DMS79 treated with DMSO at 0.1 percent for 48 hours (cell line): ENCODE data around the gene COL26A1.
A peak's percentile ranks its signal among the peaks of the same experiment; 100 is the strongest.
"Not testable (repeated sequence)": the region's sequence is repeated elsewhere in the genome, so short reads cannot be mapped to it uniquely, and the experiment has no call there.

Experiments used
- DNase-seq: peaks from one replicate; lab custom pipeline; 2025; lab: John Stamatoyannopoulos, UW

Gene COL26A1

DNA sequence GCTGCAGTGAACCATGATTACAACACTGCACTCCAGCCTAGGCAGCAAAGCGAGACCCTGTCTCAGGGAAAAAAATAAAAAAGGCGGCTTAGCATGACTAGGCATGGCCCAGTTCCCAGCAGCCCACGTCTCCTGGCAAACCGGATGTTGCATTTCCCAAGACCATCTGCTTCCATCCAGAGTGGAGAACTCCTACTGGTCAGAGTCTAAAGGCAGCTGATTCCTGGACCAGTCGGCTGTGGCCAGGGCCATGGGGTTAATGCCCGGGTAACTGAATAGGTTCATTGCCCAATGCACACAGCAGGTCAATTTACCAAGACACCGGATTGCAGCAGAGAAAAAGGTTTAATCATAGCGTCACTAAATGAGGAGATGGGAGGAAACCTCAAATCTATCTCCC, 133.3 kb downstream of the COL26A1 start:
- no peak for DNase-seq

DNA sequence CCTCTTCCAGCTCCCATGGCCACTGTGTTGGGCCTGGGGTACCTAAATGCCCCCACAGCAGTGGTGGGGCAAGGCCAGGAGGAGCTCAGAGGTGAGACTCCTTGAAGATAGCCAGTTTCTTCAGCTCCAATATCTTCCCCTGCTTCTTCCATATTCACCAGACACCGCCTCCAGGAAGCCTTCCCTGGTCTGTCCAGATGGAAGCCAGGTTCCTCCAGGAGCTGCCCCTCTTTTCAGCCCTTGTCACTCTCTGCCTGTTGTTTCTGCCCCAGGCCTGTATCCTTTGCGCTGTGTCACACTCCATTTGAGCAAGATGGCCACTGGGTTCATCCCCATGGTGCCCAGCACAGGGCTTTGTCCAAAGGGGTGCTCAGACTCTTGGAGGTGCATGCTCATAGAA, 138.7 kb downstream of the COL26A1 start:
- DNase-seq = no peak

DNA sequence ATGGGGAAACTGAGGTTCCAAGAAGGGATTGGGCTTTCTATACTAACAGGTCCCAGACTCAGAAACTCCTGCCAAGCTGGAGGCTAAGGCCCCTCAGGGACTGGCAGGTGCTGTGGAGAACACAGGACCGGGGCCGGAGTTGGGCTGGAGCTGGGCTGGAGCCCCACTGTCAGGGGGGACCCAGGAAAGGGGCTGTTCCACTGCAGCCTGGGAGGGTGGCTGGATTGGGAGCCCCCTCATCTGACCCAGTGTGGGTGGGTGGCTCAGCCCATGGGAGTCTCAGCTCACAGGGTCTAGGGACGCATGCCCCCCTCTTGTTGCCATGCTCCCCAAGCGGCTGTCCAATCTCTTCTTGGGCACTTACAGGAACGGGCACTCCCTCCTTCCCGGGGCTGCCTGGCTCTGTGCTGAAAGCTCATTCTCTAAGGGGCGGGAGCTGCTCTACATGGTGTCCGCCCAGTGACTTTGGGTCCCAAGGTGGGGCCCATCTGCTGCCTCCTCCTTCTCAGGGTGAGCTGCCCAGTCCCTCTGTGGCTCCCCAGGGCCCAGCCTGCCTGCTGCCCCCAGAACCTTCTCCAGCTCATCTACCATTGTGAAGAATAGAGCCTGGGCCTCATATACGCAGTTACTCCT, 139.9 kb downstream of the COL26A1 start:
- no peak for DNase-seq

DNA sequence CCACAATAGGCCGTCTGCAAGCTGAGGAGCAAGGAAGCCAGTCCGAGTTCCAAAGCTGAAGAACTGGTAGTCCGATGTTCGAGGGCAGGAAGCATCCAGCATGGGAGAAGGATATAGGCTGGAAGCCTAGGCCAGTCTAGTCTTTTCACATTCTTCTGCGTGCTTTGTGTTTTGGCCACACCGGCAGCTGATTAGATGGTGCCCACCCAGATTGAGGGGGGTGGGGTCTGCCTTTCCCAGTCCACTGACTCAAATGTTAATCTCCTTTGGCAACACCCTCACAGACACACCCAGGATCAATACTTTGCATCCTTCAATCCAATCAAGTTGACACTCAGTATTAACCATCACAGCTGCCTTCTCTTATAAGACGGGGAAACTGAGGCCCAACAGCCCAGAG, 142.8 kb downstream of the COL26A1 start:
- DNase-seq = not testable (repeated sequence)

DNA sequence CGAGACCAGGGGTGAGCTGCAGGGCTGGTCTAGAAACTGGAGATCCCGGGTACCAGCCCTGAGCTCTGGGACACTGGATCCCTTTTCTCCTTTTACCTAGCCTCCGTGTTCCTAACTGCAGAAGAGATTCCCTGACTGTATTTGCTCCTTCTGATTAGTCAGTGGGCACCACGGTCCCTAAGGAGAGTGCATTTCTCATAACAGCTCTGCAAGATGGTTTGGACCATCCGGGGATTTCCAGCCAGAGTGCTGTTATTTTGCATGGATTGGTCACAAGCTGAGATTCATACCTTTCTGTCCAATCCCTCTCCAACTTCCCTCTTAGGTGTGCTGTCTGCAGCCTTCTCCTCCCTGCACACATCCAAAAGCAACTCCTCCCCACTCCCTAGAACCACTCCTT, 143.9 kb downstream of the COL26A1 start:
- DNase-seq = no peak

DNA sequence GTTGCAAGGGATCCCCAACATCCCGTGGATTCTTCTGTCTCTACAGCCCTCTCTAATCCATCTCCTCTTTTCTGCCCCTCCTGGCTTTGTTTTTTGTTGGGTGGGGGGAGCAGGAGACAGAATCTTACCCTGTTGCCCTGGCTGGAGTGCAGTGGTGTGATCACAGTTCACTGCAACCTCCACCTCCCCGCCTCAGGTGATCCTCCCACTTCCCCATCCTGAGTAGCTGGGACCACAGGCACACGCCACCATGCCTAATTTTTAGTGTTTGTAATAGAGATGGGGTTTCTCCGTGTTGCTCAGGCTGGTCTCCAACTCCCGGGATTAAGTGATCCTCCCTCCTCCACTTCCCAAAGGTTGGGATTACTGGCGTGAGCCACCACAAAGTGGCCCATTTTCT, 144.7 kb downstream of the COL26A1 start:
- no peak for DNase-seq

DNA sequence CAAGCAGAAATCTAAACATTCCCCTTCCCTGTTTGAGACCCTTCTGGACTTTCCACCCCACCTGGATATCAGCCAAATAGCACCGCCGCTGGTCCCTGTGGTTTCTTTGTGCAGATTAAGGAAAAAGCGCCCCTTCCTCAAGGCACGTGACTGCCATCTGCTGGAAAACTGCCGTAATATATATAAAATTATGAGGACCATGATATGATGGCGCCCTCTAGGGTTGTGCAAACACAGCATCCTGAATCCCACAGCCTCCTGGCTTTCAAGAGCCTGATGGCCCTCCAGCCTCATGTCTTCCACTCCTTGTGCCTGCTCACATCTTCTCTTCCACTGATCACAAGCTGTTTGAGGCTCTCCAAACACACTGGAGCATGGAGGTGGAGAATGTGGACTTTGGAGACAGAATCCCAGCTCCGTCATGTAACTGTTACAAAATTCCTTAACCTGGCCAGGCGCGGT, 145.1 kb downstream of the COL26A1 start:
- DNase-seq = peak; percentile 81

DNA sequence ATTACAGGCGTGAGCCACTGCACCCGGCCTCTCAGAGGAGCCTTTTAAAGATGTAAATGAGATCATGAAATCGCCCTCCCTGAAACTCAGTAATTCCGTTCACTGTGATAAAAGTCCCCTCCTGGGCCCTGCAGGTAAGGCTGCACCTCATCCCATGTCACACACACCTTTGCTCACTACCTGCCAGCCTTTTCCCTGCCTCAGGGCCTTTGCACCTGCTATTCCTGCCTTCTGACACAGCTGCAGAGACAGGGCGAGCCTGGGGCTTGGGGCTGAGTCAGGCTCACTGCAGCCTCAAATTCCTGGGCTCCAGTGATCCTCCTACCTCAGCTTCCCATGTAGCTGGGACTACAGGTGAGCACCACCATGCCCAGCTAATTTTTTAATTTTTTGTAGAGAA, 147.6 kb downstream of the COL26A1 start:
- no peak for DNase-seq

DNA sequence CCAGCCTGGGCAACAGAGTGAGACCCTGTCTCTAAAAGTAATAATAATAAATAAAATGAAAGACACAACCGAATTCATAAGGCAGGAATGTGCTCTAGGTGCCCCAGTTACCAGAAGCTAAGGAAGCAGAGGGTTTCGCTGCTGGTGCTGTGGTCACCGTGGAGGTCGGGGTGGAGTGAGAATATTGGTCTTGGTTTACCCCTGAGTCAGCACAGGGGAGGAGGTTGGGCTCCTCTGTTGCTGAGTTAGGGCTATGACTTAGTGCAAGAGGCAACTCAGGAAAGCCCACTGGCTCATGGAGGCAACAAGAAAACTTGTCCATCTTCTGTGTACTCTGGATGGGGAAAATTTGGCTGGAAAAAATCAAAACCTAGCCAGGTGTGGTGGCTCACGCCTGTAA, 149.3 kb downstream of the COL26A1 start:
- no peak for DNase-seq

DNA sequence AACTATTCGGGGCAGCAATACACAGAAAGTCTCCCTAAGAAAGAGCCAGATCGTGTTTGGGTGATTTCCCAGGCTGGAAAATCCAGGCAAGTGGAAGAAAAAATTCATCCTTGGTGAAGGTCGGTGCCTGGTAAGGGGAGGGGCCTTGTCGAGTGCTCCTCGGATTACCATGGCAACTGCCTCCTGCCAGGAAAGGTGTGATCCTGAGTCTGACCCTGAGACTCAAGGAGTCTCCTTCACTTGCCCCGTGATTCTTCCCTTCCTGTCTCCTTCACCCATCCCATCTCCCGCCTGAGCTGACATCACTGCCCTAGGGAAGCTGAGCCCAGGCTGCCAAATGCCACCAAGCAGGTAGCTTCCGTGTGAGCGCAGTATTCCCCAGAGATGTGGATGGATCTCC, 154.2 kb downstream of the COL26A1 start:
- DNase-seq = no peak

DNA sequence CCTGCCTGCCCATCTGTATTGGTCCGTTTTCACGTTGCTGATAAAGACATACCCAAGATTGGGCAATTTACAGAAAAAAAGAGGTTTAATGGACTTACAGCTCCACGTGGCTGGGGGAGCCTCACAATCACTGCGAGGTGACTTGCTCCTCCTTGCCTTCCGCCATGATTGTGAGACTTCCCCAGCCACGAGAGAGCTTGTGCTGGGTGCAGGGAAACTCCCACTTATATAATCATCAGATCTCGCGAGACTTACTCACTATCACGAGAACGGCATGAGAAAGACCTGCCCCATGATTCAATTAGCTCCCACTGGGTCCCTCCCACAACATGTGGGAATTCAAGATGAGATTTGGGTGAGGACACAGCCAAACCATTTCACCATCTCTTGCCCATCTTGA, 154.6 kb downstream of the COL26A1 start:
- no peak for DNase-seq

DNA sequence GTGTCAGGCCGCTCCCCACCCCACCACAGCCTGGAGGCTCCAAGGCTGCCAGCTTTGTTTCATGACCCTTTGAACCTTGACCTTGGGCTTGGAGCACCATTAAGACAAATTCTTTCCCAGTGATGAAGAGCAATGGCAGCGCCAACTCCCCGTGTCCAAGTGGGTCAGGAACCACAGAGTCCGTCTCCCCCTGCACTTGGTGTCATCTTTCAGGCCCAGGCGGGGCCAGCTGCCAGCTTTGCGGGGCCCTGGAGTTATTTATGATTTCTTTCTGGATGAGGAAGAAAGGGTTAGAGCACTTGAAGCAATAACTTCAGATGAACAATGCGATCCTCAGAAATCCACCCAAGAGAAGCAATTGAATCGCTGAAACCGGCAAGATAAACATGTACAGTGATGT, 155.7 kb downstream of the COL26A1 start:
- peak; percentile 38 for DNase-seq

DNA sequence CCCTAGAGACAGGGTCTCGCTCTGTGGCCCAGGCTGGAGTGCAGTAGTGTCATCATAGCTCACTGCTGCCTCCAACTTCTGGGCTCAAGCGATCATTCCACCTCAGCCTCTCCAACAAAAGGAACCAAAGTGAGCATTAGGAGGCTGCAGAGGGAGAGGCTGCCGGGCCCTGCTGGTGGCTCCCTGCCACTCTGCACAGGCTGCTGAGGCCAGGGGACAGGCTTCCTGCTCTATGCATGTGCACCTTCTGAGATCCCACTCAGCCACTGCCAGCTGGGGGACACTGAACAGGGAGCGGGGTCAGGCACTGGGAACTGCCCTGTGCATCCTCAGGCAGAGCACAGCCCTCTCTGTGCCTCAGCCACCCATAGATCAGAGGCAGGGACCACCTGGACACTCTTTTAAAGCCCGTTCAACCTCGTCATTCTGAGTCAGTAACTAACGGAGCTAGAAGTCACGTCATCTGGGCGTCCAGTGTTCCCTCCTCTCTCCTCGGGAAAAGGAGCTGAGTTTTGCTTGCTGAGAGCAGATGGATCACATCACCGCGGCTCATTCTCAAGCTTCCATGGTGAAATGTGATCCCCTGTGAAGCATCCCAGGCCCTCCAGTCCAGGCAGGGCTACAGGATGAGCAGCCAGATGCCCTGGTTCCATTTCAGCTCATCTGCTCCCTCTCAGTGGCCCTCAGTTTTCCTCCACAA, 156.8 kb downstream of the COL26A1 start:
- DNase-seq = no peak

DNA sequence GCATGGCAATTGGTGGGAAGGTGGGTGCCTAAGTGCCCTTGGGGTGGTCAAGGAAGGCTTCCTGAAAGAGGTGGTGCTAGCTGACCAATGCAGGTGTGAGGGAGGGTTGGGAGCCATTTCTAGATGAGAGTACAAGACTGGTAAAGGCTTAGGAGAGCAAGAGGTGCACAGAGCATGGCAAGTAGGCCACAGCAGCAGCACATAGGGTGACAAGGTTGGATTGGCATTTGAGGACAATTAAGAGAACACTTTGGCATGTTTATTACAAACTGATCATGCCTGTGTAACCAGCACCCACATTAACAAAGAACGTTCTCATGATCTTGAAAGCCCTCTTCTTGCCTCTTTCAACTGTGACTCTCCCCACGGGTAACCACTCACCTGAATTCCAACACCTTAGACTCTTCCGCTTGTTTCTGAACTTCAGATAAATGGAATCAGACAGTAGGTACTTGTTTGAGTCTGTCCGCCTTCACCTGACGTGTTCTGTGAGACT, 158.8 kb downstream of the COL26A1 start:
- no peak for DNase-seq

DNA sequence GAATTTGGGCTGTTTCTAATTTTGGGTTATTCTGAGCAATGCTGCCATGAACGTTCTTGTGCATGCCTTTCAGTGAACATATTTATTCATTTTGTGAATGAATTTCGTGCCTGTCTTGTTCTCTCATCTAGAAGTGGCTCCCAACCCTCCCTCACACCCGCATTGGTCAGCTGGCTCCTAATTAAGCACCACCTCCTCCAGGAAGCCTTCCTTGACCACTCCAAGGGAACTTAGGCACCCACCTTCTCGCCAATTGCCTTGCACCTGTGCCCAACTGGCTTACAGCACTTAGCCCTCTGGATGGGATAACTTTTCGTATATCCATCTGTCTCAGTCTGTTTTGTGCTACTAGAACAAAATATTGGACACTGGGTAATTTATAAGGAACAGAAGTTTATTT, 159.3 kb downstream of the COL26A1 start:
- no peak for DNase-seq

DNA sequence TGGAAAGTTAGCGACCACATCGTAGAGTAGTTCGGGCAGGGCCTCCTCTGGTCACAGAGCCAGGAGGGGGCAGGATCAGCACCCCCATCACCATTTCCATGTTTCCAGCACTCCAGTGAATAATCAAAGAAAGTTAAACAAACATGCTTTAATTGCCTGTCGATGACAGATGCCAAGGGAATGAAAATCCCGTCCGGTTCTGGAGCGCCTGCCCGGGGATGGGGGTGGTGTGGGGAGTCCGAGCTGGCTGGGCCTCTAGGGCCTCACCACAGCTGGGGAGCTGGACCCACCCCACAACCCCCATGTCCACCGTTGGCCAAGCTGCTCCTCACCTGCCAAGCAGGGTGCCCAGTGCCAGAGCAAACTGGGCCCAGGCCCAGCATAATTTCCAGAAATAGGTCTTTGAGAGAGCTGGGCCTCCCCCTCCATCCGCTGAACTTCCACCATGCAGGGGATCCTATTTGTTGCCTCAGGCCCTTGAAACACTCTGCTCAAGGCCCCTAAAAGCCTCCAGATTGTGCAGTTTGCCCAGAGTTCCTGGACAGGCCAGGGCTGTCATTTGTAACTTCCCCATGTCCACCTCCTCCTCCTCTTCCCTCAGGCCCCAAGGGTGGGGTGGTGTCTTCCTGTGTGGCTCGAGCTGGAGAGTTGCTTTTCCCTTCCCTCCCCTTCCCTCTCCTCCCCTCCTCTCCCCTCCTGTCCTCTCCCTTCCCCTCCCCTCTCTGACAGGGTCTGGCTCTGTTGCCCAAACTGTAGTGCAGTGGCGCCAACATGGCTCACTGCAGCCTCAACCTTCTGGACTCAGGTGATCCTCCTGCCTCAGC, 165.4 kb downstream of the COL26A1 start:
- no peak for DNase-seq

DNA sequence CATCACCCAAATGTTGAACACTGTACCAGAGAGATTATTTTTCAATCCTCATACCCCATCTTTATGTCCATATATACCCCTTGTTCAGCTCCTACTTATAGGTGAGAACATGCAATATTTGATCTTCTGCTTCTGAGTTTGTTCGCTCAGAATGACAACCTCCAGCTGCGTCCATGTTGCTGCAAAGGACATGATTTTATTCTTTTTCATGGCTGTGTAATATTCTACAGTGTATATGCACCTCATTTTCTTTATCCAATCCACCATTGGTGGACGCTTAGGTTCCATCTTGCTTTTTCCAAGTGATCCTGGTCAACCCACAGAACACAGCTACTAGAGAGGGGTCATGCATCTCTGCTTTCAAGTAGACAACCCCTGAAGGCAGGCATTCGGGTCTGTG, 166.9 kb downstream of the COL26A1 start:
- no peak for DNase-seq

DNA sequence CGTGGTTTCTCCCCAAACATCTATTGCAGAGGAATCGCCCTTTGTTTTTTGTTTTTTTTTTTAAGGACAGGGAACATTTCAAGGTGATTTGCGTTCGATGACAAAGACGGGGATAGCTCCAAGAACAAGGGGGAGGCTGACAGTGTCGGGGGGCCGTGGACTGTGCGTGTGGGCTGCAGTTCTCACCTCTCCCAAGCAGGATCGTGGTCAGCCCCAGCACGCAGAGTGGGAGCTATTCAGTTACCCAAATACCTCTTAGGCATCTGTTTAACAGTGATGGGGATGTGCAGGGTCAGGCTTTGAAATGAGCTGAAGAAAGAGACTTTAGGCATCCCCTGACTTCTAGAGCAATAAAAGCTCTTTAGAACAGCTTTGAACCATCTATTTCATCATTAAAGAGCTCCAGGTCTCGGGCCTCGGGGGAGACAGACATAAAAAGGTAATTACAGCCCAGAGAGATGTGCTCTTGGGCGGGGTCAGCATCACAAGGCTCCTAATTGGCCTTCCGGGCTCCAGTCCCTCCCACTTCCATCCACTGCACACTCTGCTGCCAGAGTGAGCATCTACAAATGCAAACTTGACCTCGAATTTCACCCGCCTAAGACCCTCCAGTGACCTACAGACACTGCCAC, 169.2 kb downstream of the COL26A1 start:
- DNase-seq = no peak

DNA sequence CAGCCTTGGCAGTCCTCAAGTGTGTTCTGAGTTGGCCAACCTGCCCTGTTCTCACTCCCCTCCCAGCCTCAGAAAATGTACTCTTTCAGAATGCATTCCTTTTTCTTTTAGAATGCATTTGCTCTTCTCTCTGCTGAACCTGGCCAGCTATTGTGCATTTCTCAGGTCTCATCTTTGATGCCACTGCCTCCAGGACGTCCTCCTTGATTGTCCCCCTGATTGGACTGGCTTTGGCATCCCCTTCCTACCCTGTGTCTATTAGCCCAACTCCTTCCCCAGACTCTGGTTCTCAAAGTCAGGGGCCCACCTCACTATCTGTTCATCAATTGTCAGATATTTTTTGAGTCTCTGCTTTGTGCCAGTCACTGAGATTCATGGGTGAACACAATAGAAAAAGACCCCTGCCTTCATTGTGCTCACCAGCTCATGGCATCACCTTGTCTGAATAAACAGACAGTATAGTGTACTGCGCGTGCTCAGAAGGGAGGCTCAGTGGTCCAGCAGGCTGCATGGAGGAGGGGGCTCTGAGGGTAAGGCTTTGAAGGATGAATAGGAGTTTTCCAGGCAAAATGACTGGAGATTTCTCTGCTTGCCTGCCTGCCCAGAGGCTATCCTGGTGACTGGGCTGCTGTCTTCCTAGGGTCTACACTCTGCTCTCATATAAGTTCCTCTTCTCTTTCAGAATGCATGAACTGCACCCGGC, 169.9 kb downstream of the COL26A1 start:
- no peak for DNase-seq

DNA sequence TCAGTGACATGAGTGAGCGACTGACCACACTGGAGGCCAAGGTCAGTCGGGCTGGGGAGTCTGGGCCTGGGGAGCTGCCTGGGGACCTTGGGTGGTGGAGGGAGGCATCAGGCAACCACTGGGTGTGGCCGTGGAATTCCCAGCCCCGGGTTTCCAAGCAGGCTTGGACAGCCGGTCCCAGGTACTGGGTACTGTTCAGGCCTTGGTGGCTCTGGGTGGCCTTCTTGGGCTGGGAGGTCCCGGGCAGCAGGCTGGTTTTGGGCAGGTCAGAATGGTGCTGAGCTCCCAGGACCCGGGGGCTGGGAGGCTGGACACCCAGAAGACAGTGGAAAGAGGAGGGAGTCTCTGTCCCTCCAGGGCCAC, 170.4 kb downstream of the COL26A1 start:
- no peak for DNase-seq

DNA sequence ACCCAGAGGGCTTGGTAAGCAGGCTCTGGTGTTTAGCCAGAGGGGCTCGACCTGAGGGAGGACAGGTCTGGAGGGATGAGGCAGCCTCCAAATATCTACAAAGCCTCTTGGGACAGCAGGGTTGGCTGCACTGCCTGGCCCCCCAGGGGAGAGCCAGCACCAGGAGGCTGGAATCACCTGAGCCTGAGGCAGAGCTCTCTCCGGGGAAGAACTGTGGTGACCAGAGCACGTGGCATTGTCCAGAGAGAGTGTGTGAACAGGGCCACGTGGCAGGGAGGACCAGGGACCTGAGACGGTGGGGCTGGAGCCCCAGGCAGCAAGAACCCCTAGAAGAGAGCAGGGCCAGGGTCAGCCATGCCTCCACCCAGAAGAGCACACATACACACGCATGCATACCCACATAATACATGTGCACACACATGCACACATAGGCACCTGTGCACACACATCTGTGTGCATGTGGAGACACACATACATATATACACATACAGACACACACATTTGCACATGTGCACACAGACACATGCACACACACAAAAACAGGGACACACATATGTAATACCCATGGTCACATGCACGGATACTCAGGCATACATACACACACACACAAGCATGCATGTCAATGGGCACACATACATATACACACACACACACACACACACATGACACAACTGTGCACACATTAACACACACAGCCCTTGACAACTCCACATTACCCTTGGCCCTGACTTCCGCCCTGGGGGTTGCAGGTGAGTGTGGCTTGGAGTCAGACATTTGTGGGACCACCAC, 171.5 kb downstream of the COL26A1 start:
- no peak for DNase-seq
